Endothelial cell of umbilical vein (primary cell): ENCODE results near the gene ZMAT5.
A peak's percentile ranks its signal among the peaks of the same experiment; 100 is the strongest.

Experiments
- CTCF ChIP-seq, 2 donors: IDR thresholded peaks; 1 replicate in 1 of 2; 2 replicates in 1 of 2; pipeline ENCODE4 v1.5.1; 2011; ENCODE audit warnings: low read length in 2 of 2, mild to moderate bottlenecking in 2 of 2, moderate library complexity in 2 of 2, control low read depth in 1 of 2, inconsistent platforms in 1 of 2, low read depth in 1 of 2; ENCODE audit not compliant: insufficient read depth in 1 of 2; ENCODE audit errors: extremely low read depth in 1 of 2
- EZH2 ChIP-seq: IDR thresholded peaks from 2 replicates; pipeline ENCODE4 v1.6.1; 2012; ENCODE audit warnings: borderline replicate concordance, low read depth, mild to moderate bottlenecking, moderate library complexity, low read length, inconsistent platforms; ENCODE audit not compliant: severe bottlenecking
- FOS ChIP-seq: IDR thresholded peaks from 2 replicates; pipeline ENCODE4 v1.6.1; 2011; ENCODE audit warnings: mild to moderate bottlenecking, low read length, moderate library complexity, borderline replicate concordance; ENCODE audit not compliant: insufficient read depth
- GATA2 ChIP-seq: IDR thresholded peaks from 2 replicates; pipeline ENCODE4 v1.7.0; 2011; ENCODE audit warnings: low read depth, mild to moderate bottlenecking, moderate library complexity, mixed read lengths, low read length; ENCODE audit not compliant: insufficient read length, insufficient read depth
- JUN ChIP-seq: IDR thresholded peaks from 2 replicates; pipeline ENCODE4 v1.6.1; 2011; ENCODE audit warnings: borderline replicate concordance, low read depth; ENCODE audit not compliant: insufficient read length, insufficient read depth
- MAX ChIP-seq: IDR thresholded peaks from 2 replicates; pipeline ENCODE4 v1.6.1; 2011; ENCODE audit not compliant: insufficient read depth, insufficient read length
- MYC ChIP-seq: IDR thresholded peaks from one replicate; pipeline ENCODE4 v1.6.1; 2011; ENCODE audit warnings: mild to moderate bottlenecking, low read depth, low read length
- POLR2A ChIP-seq: IDR thresholded peaks from 2 replicates; pipeline ENCODE4 v1.6.1; 2012; ENCODE audit warnings: low read depth, mild to moderate bottlenecking, control low read depth, low read length
- POLR2AphosphoS5 ChIP-seq: IDR thresholded peaks from 2 replicates; pipeline ENCODE4 v1.6.1; 2012; ENCODE audit warnings: low read depth, mild to moderate bottlenecking, control low read depth, low read length, moderate library complexity; ENCODE audit not compliant: insufficient read depth

- TF ChIP-seq POLR2A (no peak), CTCF (IDR thresholded peaks at IDR 0.05; ENCODE audit: extremely low read depth in 1 of 2, insufficient read depth in 1 of 2, low read depth in 1 of 2, low read length in 2 of 2) (no peak), MYC (no peak), MAX (no peak), POLR2AphosphoS5 (no peak), EZH2 (peak; percentile 84), JUN (no peak), GATA2 (no peak), FOS (no peak)
Measured at GRCh38 chr22:29720811-29721323, 45.9 kb downstream of the ZMAT5 start.
